Heart left ventricle (tissue), 16 donors: ENCODE data around the gene SDHB. TPM values are rescaled to one million over a fixed set of nuclear protein-coding genes. Genes with fewer than 3 reads are reported as not detected.

Experiments used
- ATAC-seq, 4 donors: fragments of 200-7000 bp; cut with Tn5 transposase; one replicate each; pipeline ENCODE4 v1.9.1; 2020 to 2022; ENCODE audit warnings: moderate library complexity in 4 of 4, mild to moderate bottlenecking in 3 of 4, moderate number of reproducible peaks in 1 of 4
- DNase-seq, 5 donors: peaks; one replicate each; pipeline ENCODE4 v3.0.0-alpha.2; 2020
- H3K27ac ChIP-seq, 12 donors: fragments of 200-600 bp; sonication (generic) in 4 of 12; one replicate each; pipeline versions ENCODE4 v1.5.0 to v1.8.0; 2016 to 2022; ENCODE audit warnings: mild to moderate bottlenecking in 2 of 12
- H3K27me3 ChIP-seq, 9 donors: fragments of 200-600 bp; sonication (generic) in 2 of 9; one replicate each; pipeline versions ENCODE4 v1.5.1 to v1.8.0; 2016 to 2022; ENCODE audit warnings: mild to moderate bottlenecking in 3 of 9
- H3K36me3 ChIP-seq, 9 donors: fragments of 200-600 bp; sonication (generic) in 2 of 9; one replicate each; pipeline versions ENCODE4 v1.5.0 to v1.8.0; 2018 to 2022; ENCODE audit warnings: mild to moderate bottlenecking in 2 of 9
- H3K4me1 ChIP-seq, 12 donors: fragments of 200-600 bp; sonication (generic) in 4 of 12; one replicate each; pipeline versions ENCODE4 v1.5.0 to v1.8.0; 2016 to 2022; ENCODE audit warnings: mild to moderate bottlenecking in 3 of 12
- H3K4me3 ChIP-seq, 12 donors: fragments of 200-600 bp; sonication (generic) in 4 of 12; one replicate each; pipeline versions ENCODE4 v1.5.0 to v1.8.0; 2017 to 2022; ENCODE audit warnings: mild to moderate bottlenecking in 9 of 12, moderate library complexity in 4 of 12
- H3K9me3 ChIP-seq, 12 donors: fragments of 200-600 bp; sonication (generic) in 4 of 12; one replicate each; pipeline versions ENCODE4 v1.5.0 to v1.8.0; 2016 to 2022; ENCODE audit warnings: mild to moderate bottlenecking in 1 of 12
- POLR2A ChIP-seq, 2 donors: fragments of 450-650 bp; IDR thresholded peaks; one replicate each; pipeline ENCODE4 v1.6.1; 2017; ENCODE audit warnings: antibody characterized with exemption in 2 of 2, mild to moderate bottlenecking in 2 of 2, moderate library complexity in 2 of 2
- WGBS, 4 donors: extraction: QIAGEN DNeasy Blood & Tissue Kit in 2 of 4; methylation state at CpG; one replicate each; pipeline versions ENCODE4 v1.1.5 to v1.1.7; 2013 to 2018; 5-methylcytosine and 5-hydroxymethylcytosine counted together
- intact Hi-C, 10 donors: fragments of 100-400 bp; cut with DNase I; formaldehyde crosslinking; loops; one replicate each; pipeline versions ENCODE4 v1.11.1 to v1.14.2; 2022
- polyA plus RNA-seq, 2 donors: library from polyadenylated mRNA; stranded (reverse); fragments of 200-250 nt; gene quantifications; one replicate each; pipeline ENCODE4 v1.2.3, GENCODE V29; 2013
- total RNA-seq, 9 donors: library from RNA; depleted of rRNA in 2 of 9; stranded (reverse); fragments of >200 nt in 2 of 9; fragmentation: NEBNext Ultra II Directional in 3 of 9; extraction: Animal tissue kit (Norgen Biotek cat#: 25700) in 3 of 9; gene quantifications; one replicate each; pipeline versions ENCODE4 v1.1.0 to v1.2.4, GENCODE V29; 2016 to 2023
- TF ChIP-seq, protein P1 (sequence below), 12 donors: fragments of 200-600 bp; sonication (generic) in 4 of 12; IDR thresholded peaks; one replicate each; pipeline versions ENCODE4 v1.5.0 to v1.8.0; 2018 to 2022; ENCODE audit warnings: antibody characterized with exemption in 12 of 12, mild to moderate bottlenecking in 5 of 12
- donor health status: ischemic (EF 13 %, LVEDD 7.1; RV severe dilation, severe dysfunction).
- donor health status: healthy with polysubstance abuse.
- donor health status: DM: no; HTN: yes; CAD: no.
- donor health status: DM: no; HTN: no; CAD: no.
- donor health status: ischemic (EF 25% LVEDD 6.9; RV normal size, moderate dysfunction).
- donor health status: ischemic (EF 25% LVEDD 5.7; RV mildly dilated, moderate dysfunction).
- donor health status: healthy.
- donor health status: DM: yes; HTN: yes; CAD: no.
- donor health status: ischemic (EF 35%, LVEDD 5.7; RV mildly dilated, moderate dysfunction).
- donor health status: nonischemic (EF 11% LVEDD 7.7; RV severe dilation, severe dysfunction).
- donor health status: DM: yes; HTN: yes; CAD: no.
- donor health status: PGD.
- donor health status: ischemic (EF 29% LVEDD 5.4; RV normal size, mild dysfunction).
- donor health status: nonischemic (EF 23%, LVEDD 6.1; RV moderate dilation, normal function).

Gene SDHB
- total and polyA plus RNA-seq, 11 donors = 174 to 617 (median 341) TPM

DNA sequence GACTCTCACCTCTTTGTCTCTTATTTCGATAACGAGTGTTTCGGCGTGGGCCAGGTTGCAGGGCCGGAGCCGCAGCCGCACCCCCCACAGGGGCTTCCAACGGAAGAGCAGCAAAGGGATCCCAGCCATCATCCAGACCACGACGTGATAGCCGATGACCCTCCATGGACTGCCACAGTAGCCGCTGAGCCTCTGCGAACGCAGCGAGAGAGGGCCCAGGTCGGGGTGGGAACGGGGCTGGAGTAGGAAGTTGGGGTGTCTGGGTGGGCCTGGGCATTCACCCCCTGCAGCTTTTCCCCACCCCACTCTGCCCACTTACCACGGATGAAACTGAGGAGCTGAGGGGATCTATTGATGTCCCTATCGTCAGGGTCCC is 48.5 kb downstream of the SDHB start:
- intact Hi-C loops = no loop called here
- no peaks in the 10 kb centered on the region for H3K27me3 ChIP-seq
- TF ChIP-seq POLR2A (IDR thresholded peaks at IDR 0.05) = no peak
- TF ChIP-seq, protein P1, sequence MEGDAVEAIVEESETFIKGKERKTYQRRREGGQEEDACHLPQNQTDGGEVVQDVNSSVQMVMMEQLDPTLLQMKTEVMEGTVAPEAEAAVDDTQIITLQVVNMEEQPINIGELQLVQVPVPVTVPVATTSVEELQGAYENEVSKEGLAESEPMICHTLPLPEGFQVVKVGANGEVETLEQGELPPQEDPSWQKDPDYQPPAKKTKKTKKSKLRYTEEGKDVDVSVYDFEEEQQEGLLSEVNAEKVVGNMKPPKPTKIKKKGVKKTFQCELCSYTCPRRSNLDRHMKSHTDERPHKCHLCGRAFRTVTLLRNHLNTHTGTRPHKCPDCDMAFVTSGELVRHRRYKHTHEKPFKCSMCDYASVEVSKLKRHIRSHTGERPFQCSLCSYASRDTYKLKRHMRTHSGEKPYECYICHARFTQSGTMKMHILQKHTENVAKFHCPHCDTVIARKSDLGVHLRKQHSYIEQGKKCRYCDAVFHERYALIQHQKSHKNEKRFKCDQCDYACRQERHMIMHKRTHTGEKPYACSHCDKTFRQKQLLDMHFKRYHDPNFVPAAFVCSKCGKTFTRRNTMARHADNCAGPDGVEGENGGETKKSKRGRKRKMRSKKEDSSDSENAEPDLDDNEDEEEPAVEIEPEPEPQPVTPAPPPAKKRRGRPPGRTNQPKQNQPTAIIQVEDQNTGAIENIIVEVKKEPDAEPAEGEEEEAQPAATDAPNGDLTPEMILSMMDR (IDR thresholded peaks at IDR 0.05) = no peak
- peaks cover 0 to 15% (median 10%) of the 10 kb centered on the region in 12 donors for H3K4me1 ChIP-seq
- H3K27ac ChIP-seq = no peak overlapping the region
- ATAC-seq (no peak), DNase-seq (no peak)
- H3K9me3 ChIP-seq = no peaks in the 10 kb centered on the region
- 89 to 96% (median 92%) methylated on average over 11 to 19 of the region's 19 CpGs for WGBS, 4 donors
- H3K36me3 ChIP-seq = peaks cover 0 to 59% (median 41%) of the 10 kb centered on the region in 9 donors
- H3K4me3 ChIP-seq = no peak overlapping the region

DNA sequence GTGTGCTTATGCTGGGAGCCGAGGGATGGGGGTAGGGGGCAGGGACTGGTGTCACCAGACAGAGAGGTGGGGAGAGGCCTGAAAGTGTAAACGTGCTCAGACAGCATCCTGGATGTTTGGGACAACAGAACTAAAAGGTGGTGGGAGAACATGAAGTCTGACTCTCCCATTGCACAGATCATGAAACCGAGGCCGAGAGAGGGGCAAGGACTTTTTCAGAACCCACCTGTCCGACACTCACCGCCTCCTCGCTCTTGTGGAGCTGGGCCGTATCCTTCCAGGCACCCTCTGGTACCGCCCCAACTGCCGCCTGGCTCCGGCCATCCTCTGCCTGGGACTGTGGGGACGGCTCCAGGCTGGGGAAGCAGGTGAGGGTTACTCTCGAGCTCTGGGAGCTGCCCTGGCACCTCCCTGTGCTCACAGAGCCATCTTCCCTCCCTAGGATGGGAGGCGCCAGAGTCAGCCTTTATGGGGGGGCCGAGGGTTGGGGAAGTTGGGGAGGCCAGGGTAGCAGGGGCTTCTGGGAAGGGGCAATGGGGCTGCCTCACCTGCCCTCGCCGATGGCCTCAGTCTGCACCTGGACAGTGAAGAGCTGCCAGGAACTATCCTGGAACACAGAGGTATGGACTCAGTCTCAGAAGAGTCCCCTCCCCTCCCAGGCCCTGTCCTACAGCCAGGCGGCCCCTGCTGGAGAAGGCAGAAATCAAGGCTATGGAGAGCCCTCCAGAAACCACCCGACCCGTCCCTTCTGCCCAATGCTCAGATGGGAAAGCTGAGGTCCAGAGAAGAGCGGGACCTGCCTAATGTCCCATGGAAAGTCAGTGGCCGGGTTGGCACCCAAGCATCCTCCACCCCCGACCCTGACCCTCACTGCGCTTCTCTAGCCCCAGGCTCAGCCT is 49.1 kb downstream of the SDHB start:
- Histone ChIP-seq H3K36me3 (peaks cover 0 to 65% (median 47%) of the 10 kb centered on the region in 9 donors), H3K27ac (no peak overlapping the region), H3K4me1 (peaks cover 0 to 9% (median 4%) of the 10 kb centered on the region in 12 donors), H3K27me3 (no peaks in the 10 kb centered on the region), H3K4me3 (no peak overlapping the region), H3K9me3 (no peaks in the 10 kb centered on the region)
- intact Hi-C loops = no loop called here
- ATAC-seq (no peak), DNase-seq (no peak)
- TF ChIP-seq POLR2A (IDR thresholded peaks at IDR 0.05) = no peak
- TF ChIP-seq, protein P1 (IDR thresholded peaks at IDR 0.05) = no peak
- 92 to 96% (median 94%) methylated on average over 21 to 24 of the region's 24 CpGs for WGBS, 4 donors

DNA sequence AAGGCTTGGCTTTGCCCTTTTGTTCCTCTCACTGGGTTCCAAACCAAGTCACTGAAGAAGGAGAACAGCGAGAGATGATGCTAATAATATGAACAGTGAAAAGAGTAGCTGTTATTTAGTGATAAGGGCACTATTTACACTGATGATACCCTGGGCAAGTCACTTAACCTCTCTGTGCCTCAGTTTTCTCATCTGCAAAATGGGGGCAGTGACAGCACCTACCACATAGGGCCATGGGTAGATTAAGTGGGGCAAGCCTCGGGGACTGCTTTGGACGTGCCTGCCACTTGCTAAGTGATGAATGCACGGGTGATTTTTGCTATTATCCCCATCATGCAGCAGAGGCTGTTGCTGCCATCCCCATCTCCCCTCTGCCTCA is 51.3 kb downstream of the SDHB start:
- Histone ChIP-seq H3K4me1 (no peaks in the 10 kb centered on the region), H3K9me3 (no peaks in the 10 kb centered on the region), H3K27me3 (no peaks in the 10 kb centered on the region), H3K36me3 (peaks cover 0 to 86% (median 59%) of the 10 kb centered on the region in 9 donors), H3K27ac (no peak overlapping the region), H3K4me3 (no peak overlapping the region)
- DNase-seq (no peak), ATAC-seq (no peak)
- WGBS, 4 donors = 94 to 100% (median 97%) methylated on average over 4 of the region's 4 CpGs
- intact Hi-C loops = no loop called here
- TF ChIP-seq POLR2A (IDR thresholded peaks at IDR 0.05) = no peak
- TF ChIP-seq, protein P1 (IDR thresholded peaks at IDR 0.05) = no peak

DNA sequence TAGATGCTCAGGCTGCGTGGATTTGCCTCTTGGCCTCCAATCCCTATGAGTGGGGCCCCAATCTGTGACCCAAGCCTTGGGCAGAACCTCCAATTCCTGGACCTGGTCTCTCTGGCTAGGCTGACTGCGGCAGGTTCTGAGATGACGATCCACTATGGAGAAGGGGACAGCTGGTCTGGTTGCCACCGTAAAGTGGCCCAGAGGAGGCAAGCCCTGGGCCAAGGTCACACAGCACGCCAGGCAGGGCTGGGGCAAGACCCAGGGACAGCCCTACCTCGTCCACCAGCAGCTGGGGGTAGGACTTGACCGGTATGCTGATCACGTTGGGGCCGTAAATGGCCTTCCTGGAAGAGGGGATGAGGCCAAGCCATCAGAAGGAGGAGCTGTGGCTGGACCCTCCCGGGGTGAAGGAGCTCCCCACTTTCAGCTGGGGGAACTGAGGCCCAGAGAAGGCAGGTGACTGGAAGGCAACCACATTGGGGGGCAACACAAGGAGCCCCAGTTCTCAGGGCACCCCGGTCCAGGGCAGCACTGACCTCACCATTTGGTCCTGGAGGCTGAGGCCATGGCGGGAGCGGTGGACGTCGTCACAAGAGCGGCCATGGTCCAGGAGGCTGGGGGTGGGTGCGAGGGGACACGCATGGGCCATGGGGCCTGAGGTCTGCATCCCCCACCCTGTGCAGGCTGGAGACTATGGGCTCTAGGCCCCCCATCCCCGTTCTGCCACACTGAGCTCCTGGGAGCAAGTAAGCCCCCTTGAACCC is 51.9 kb downstream of the SDHB start:
- H3K9me3 ChIP-seq = no peaks in the 10 kb centered on the region
- H3K27ac ChIP-seq = no peak overlapping the region
- no peaks in the 10 kb centered on the region for H3K4me1 ChIP-seq
- intact Hi-C loops = no loop called here
- TF ChIP-seq, protein P1 (IDR thresholded peaks at IDR 0.05) = no peak
- TF ChIP-seq POLR2A (IDR thresholded peaks at IDR 0.05) = no peak
- no peaks in the 10 kb centered on the region for H3K27me3 ChIP-seq
- ATAC-seq (no peak), DNase-seq (no peak)
- 95 to 99% (median 96%) methylated on average over 14 to 19 of the region's 19 CpGs for WGBS, 4 donors
- peaks cover 0 to 91% (median 61%) of the 10 kb centered on the region in 9 donors for H3K36me3 ChIP-seq
- H3K4me3 ChIP-seq = no peak overlapping the region
